Measurements from ENCODE around the gene LPAR1. TPM values are rescaled to one million over a fixed set of nuclear protein-coding genes. Genes with fewer than 3 reads are reported as not detected.

Gene LPAR1, protein sequence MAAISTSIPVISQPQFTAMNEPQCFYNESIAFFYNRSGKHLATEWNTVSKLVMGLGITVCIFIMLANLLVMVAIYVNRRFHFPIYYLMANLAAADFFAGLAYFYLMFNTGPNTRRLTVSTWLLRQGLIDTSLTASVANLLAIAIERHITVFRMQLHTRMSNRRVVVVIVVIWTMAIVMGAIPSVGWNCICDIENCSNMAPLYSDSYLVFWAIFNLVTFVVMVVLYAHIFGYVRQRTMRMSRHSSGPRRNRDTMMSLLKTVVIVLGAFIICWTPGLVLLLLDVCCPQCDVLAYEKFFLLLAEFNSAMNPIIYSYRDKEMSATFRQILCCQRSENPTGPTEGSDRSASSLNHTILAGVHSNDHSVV
- 101 and 119 TPM in 2 replicates for total RNA-seq

GRCh38 chr9:111038331-111039230 lies at the start of gene LPAR1:
LPAR1 (minus strand) TSS chr9:111038470; CDS start chr9:110972117, 66,353 bp downstream.

